T-helper 2 cell treated with Interferon-gamma antibody and Interleukin-4, amounts not matched to agents 5 μg/mL and 100 μg/mL, for 36 hours (primary cell): Measurements from ENCODE around the gene FBXW11.
"Not testable (repeated sequence)": the region's sequence is repeated elsewhere in the genome, so short reads cannot be mapped to it uniquely, and the experiment has no call there.

ENCODE experiments used
- DNase-seq: peaks from one replicate; pipeline ENCODE4 v3.0.0; 2021; ENCODE audit warnings: low spot score
- H3K27ac Mint-ChIP-seq: one replicate; pipeline ENCODE4 v1.8.0; 2021; ENCODE audit warnings: mild to moderate bottlenecking, mixed read lengths
- H3K27me3 Mint-ChIP-seq: one replicate; pipeline ENCODE4 v1.8.0; 2021; ENCODE audit warnings: low read depth, mixed read lengths
- H3K36me3 Mint-ChIP-seq: one replicate; pipeline ENCODE4 v1.8.0; 2021; ENCODE audit warnings: low read depth, mixed read lengths
- H3K4me1 Mint-ChIP-seq: one replicate; pipeline ENCODE4 v1.8.0; 2021; ENCODE audit warnings: low read depth, mixed read lengths
- H3K4me3 Mint-ChIP-seq: one replicate; pipeline ENCODE4 v1.8.0; 2022; ENCODE audit warnings: mild to moderate bottlenecking, moderate library complexity, mixed read lengths
- H3K9me3 Mint-ChIP-seq: one replicate; pipeline ENCODE4 v1.8.0; 2021; ENCODE audit warnings: mixed read lengths

Gene FBXW11

GRCh38 chr5:171989276-171989675, 17.2 kb downstream of the FBXW11 start:
- H3K4me3 Mint-ChIP-seq: no peak overlapping the region
- no peaks in the 10 kb centered on the region for H3K27me3 Mint-ChIP-seq
- H3K4me1 Mint-ChIP-seq: peaks cover 18% of the 10 kb centered on the region
- H3K9me3 Mint-ChIP-seq: no peaks in the 10 kb centered on the region
- H3K36me3 Mint-ChIP-seq: peaks cover 39% of the 10 kb centered on the region
- H3K27ac Mint-ChIP-seq: peak overlapping the region; percentile 41
- DNase-seq: peak; percentile 27

GRCh38 chr5:171986772-171987171, 19.7 kb downstream of the FBXW11 start:
- H3K9me3 Mint-ChIP-seq: peaks cover 2% of the 10 kb centered on the region
- H3K4me3 Mint-ChIP-seq: no peak overlapping the region
- H3K4me1 Mint-ChIP-seq: peaks cover 20% of the 10 kb centered on the region
- H3K27me3 Mint-ChIP-seq: no peaks in the 10 kb centered on the region
- peaks cover 44% of the 10 kb centered on the region for H3K36me3 Mint-ChIP-seq
- no peak overlapping the region for H3K27ac Mint-ChIP-seq
- no peak for DNase-seq

- Mint-ChIP-seq H3K27ac (peak overlapping the region; percentile 43), H3K36me3 (peaks cover 51% of the 10 kb centered on the region), H3K4me1 (peaks cover 17% of the 10 kb centered on the region), H3K27me3 (no peaks in the 10 kb centered on the region), H3K4me3 (no peak overlapping the region), H3K9me3 (peaks cover 20% of the 10 kb centered on the region)
- peak; percentile 64 for DNase-seq
Observed at GRCh38 chr5:171984748-171985419, 21.6 kb downstream of the FBXW11 start.

GRCh38 chr5:171981847-171982246, 24.6 kb downstream of the FBXW11 start:
- Mint-ChIP-seq H3K4me3 (no peak overlapping the region), H3K4me1 (peaks cover 8% of the 10 kb centered on the region), H3K36me3 (peaks cover 49% of the 10 kb centered on the region), H3K27ac (no peak overlapping the region), H3K27me3 (no peaks in the 10 kb centered on the region), H3K9me3 (peaks cover 36% of the 10 kb centered on the region)
- DNase-seq: no peak

- H3K9me3 Mint-ChIP-seq: peaks cover 36% of the 10 kb centered on the region
- peaks cover 8% of the 10 kb centered on the region for H3K4me1 Mint-ChIP-seq
- H3K27ac Mint-ChIP-seq: no peak overlapping the region
- DNase-seq: no peak
- peaks cover 47% of the 10 kb centered on the region for H3K36me3 Mint-ChIP-seq
- no peak overlapping the region for H3K4me3 Mint-ChIP-seq
- H3K27me3 Mint-ChIP-seq: no peaks in the 10 kb centered on the region
Observed at GRCh38 chr5:171980792-171981191, 25.6 kb downstream of the FBXW11 start.

- no peak overlapping the region for H3K27ac Mint-ChIP-seq
- peaks cover 44% of the 10 kb centered on the region for H3K36me3 Mint-ChIP-seq
- no peak overlapping the region for H3K4me3 Mint-ChIP-seq
- no peaks in the 10 kb centered on the region for H3K27me3 Mint-ChIP-seq
- H3K9me3 Mint-ChIP-seq: peaks cover 36% of the 10 kb centered on the region
- DNase-seq: no peak
- peaks cover 7% of the 10 kb centered on the region for H3K4me1 Mint-ChIP-seq
Observed at GRCh38 chr5:171979606-171980005, 26.8 kb downstream of the FBXW11 start.

GRCh38 chr5:171978519-171978918, 27.9 kb downstream of the FBXW11 start:
- H3K9me3 Mint-ChIP-seq: peaks cover 36% of the 10 kb centered on the region
- H3K27ac Mint-ChIP-seq: no peak overlapping the region
- H3K27me3 Mint-ChIP-seq: no peaks in the 10 kb centered on the region
- no peak for DNase-seq
- no peak overlapping the region for H3K4me3 Mint-ChIP-seq
- H3K36me3 Mint-ChIP-seq: peaks cover 39% of the 10 kb centered on the region
- H3K4me1 Mint-ChIP-seq: peaks cover 5% of the 10 kb centered on the region

GRCh38 chr5:171978016-171978415, 28.4 kb downstream of the FBXW11 start:
- peaks cover 5% of the 10 kb centered on the region for H3K4me1 Mint-ChIP-seq
- no peak for DNase-seq
- no peaks in the 10 kb centered on the region for H3K27me3 Mint-ChIP-seq
- H3K4me3 Mint-ChIP-seq: no peak overlapping the region
- peaks cover 36% of the 10 kb centered on the region for H3K9me3 Mint-ChIP-seq
- peaks cover 41% of the 10 kb centered on the region for H3K36me3 Mint-ChIP-seq
- no peak overlapping the region for H3K27ac Mint-ChIP-seq

- not testable (repeated sequence) for H3K4me3 Mint-ChIP-seq, H3K27me3 Mint-ChIP-seq, H3K4me1 Mint-ChIP-seq, H3K27ac Mint-ChIP-seq, DNase-seq
- H3K36me3 Mint-ChIP-seq: peaks cover 36% of the 10 kb centered on the region
- H3K9me3 Mint-ChIP-seq: peaks cover 36% of the 10 kb centered on the region
Observed at GRCh38 chr5:171977244-171977950, 29.0 kb downstream of the FBXW11 start.

- DNase-seq: no peak
- peaks cover 5% of the 10 kb centered on the region for H3K4me1 Mint-ChIP-seq
- H3K9me3 Mint-ChIP-seq: peaks cover 27% of the 10 kb centered on the region
- peaks cover 27% of the 10 kb centered on the region for H3K36me3 Mint-ChIP-seq
- no peak overlapping the region for H3K27ac Mint-ChIP-seq
- no peaks in the 10 kb centered on the region for H3K27me3 Mint-ChIP-seq
- H3K4me3 Mint-ChIP-seq: no peak overlapping the region
Observed at GRCh38 chr5:171975877-171976667, 30.4 kb downstream of the FBXW11 start.

- Mint-ChIP-seq H3K27ac (no peak overlapping the region), H3K4me1 (peaks cover 5% of the 10 kb centered on the region), H3K27me3 (no peaks in the 10 kb centered on the region), H3K4me3 (no peak overlapping the region), H3K9me3 (peaks cover 21% of the 10 kb centered on the region), H3K36me3 (peaks cover 27% of the 10 kb centered on the region)
- no peak for DNase-seq
Observed at GRCh38 chr5:171975262-171975876, 31.1 kb downstream of the FBXW11 start.

- Mint-ChIP-seq H3K4me3 (no peak overlapping the region), H3K27me3 (no peaks in the 10 kb centered on the region), H3K27ac (no peak overlapping the region), H3K4me1 (peaks cover 22% of the 10 kb centered on the region), H3K9me3 (no peaks in the 10 kb centered on the region), H3K36me3 (peaks cover 11% of the 10 kb centered on the region)
- DNase-seq: no peak
Observed at GRCh38 chr5:171970826-171971225, 35.6 kb downstream of the FBXW11 start.

- peaks cover 12% of the 10 kb centered on the region for H3K36me3 Mint-ChIP-seq
- H3K9me3 Mint-ChIP-seq: no peaks in the 10 kb centered on the region
- no peak overlapping the region for H3K4me3 Mint-ChIP-seq
- peaks cover 20% of the 10 kb centered on the region for H3K4me1 Mint-ChIP-seq
- no peak overlapping the region for H3K27ac Mint-ChIP-seq
- DNase-seq: no peak
- H3K27me3 Mint-ChIP-seq: no peaks in the 10 kb centered on the region
Observed at GRCh38 chr5:171969288-171969880, 37.1 kb downstream of the FBXW11 start.
